ENCODE results near the gene TSPEAR. TPM values are rescaled to one million over a fixed set of nuclear protein-coding genes. Genes with fewer than 3 reads are reported as not detected.

The TSPEAR gene
- total and polyA plus RNA-seq, 5 donors = 0.29 to 4.6 (median 1.4) TPM

DNA sequence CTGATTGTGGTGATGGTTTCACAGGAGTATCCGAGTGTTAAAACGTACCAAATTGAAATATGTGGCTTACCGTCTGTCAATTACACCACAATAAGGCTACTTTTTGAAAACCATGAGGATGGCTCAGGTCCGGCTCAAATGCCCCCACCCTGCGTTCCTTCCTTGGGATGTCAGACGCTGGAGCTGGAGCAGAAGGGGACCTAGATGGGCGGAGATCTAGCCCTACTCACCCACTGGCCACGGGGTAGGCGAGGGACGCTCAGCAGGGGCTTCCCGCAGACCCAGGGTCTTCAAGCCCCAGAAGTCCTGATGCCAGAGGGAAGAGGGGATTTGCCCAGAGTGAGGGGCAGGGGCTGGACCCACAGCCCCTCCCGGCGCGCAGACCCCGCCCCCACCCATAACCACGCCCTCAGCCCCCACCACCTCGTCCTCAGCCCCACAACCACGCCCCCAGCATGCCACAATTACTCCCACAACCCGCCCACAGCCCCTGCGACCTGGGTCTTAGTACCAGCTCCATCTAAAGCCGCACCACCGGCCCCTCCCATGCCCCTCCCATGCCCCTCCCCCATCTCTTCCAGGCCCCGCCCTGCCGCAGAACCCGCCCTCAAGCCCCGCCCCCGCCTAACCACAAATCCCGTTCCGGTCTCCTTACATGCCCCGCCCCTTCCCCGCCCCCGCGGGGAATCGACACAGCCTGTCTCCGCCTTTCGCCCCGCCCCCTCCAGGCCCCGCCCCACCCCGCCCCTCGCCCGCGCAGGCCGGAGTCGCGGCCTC lies 256.4 kb downstream of the TSPEAR start, which contains the start of gene LRRC3:
TSS of gene LRRC3 (plus strand) at position 764 of the 777 bp plus-strand sequence. CDS start 1,135 bp downstream, outside the sequence.
- H3K27me3 ChIP-seq (ENCODE audit: control insufficient read depth, insufficient read depth) = no peaks in the 10 kb centered on the region
- no peaks in the 10 kb centered on the region for H3K4me1 ChIP-seq (ENCODE audit: control insufficient read depth, insufficient read depth, low read length)
- WGBS = 5% methylated on average over 45 of the region's 45 CpGs
- peak within 1 kb of the TSS; percentile 90 for H3K4me3 ChIP-seq (ENCODE audit: low read length)
- H3K9me3 ChIP-seq (ENCODE audit: control insufficient read depth, low read length) = no peaks in the 10 kb centered on the region
- intact Hi-C loops (cut with DNase I) = no loop called here
- H3K27ac ChIP-seq (ENCODE audit: low read length) = no peak within 1 kb of the TSS
- DNase-seq (peak; percentile 93 to 95 (median 94)), ATAC-seq (peak; percentile 80 to 86)

DNA sequence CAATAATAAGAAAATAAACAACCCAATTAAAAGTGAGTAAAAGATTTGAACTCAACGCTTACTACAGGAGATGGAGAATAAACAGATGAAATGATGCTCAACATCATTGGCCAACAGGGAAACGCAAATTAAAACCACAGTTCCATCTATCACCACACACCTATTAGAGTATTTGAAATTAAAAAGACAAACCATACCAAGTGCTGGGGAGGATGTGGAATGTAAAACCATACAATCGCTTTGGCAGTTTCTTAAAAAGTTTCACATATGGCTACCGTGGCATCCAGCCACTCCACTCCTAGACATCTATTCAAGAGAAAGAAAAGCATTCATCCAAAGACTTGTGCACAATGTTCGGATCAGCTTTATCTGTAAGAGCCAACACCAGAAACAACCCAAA lies 257.3 kb downstream of the TSPEAR start:
- Histone ChIP-seq H3K27me3 (ENCODE audit: control insufficient read depth, insufficient read depth) (no peaks in the 10 kb centered on the region), H3K9me3 (ENCODE audit: control insufficient read depth, low read length) (no peaks in the 10 kb centered on the region), H3K4me3 (ENCODE audit: low read length) (no peak overlapping the region), H3K27ac (ENCODE audit: low read length) (no peak overlapping the region), H3K4me1 (ENCODE audit: control insufficient read depth, insufficient read depth, low read length) (no peaks in the 10 kb centered on the region)
- intact Hi-C loops (cut with DNase I) = no loop called here
- DNase-seq (no peak), ATAC-seq (no peak)
- 91% methylated on average over 5 of the region's 5 CpGs for WGBS

DNA sequence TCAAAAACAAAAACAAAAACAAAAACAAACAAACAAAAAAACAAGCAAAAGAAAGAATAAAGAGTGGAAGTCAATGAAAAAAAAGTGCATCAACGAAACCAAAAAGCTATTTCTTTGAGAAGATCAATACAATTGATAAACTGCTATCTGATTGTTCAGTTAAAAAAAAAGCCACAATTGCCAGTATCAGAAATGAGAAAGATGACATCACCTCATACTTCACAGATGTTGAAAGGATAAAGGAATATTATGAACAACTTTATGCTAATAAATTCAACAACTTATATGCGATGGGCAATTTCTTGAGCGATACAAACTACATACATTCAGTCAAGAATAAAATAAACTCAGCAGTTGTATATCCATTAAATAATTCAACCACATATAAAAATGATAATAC lies 258.3 kb downstream of the TSPEAR start:
- Histone ChIP-seq H3K4me1 (ENCODE audit: control insufficient read depth, insufficient read depth, low read length) (no peaks in the 10 kb centered on the region), H3K4me3 (ENCODE audit: low read length) (no peak overlapping the region), H3K27ac (ENCODE audit: low read length) (no peak overlapping the region), H3K9me3 (ENCODE audit: control insufficient read depth, low read length) (no peaks in the 10 kb centered on the region), H3K27me3 (ENCODE audit: control insufficient read depth, insufficient read depth) (no peaks in the 10 kb centered on the region)
- intact Hi-C loops (cut with DNase I) = no loop called here
- no peak for DNase-seq
- 94% methylated on average over 3 of the region's 3 CpGs for WGBS
- ATAC-seq = no peak

- intact Hi-C loops (cut with DNase I) = no loop called here
- ATAC-seq (no peak), DNase-seq (peak in 1 of 3 donors; percentile 29)
- no peak overlapping the region for H3K4me3 ChIP-seq (ENCODE audit: low read length)
- no peak overlapping the region for H3K27ac ChIP-seq (ENCODE audit: low read length)
- no peaks in the 10 kb centered on the region for H3K27me3 ChIP-seq (ENCODE audit: control insufficient read depth, insufficient read depth)
- no peaks in the 10 kb centered on the region for H3K4me1 ChIP-seq (ENCODE audit: control insufficient read depth, insufficient read depth, low read length)
- H3K9me3 ChIP-seq (ENCODE audit: control insufficient read depth, low read length) = no peaks in the 10 kb centered on the region
- WGBS = 81% methylated on average over 14 of the region's 14 CpGs
Observed at GRCh38 chr21:44450999-44451398, 260.4 kb downstream of the TSPEAR start.

DNA sequence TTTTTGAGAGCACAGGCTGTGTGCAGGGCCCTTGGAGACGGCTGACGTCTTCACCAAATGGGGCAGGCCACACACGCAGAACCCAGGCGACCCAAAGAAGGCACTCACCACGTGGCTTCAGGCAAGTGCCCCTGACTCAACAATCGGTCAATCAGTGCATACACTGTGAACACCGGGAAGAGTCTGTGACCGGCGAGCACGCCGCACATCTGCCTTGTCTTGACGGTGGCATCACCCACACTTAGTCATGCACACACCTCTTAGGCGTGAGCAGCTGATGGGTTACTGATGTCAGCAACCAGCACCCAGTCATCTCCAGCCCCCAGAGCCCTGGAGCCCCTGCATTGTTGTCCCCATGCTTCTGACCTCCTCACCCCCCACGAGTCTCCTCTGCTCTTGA lies 261.0 kb downstream of the TSPEAR start:
- no peaks in the 10 kb centered on the region for H3K27me3 ChIP-seq (ENCODE audit: control insufficient read depth, insufficient read depth)
- ATAC-seq (no peak), DNase-seq (peak in 1 of 3 donors; percentile 25)
- H3K4me1 ChIP-seq (ENCODE audit: control insufficient read depth, insufficient read depth, low read length) = no peaks in the 10 kb centered on the region
- H3K4me3 ChIP-seq (ENCODE audit: low read length) = no peak overlapping the region
- H3K9me3 ChIP-seq (ENCODE audit: control insufficient read depth, low read length) = no peaks in the 10 kb centered on the region
- intact Hi-C loops (cut with DNase I) = no loop called here
- no peak overlapping the region for H3K27ac ChIP-seq (ENCODE audit: low read length)
- 72% methylated on average over 14 of the region's 14 CpGs for WGBS

- intact Hi-C loops (cut with DNase I) = no loop called here
- DNase-seq = peak in 1 of 3 donors; percentile 34
- Histone ChIP-seq H3K9me3 (ENCODE audit: control insufficient read depth, low read length) (no peaks in the 10 kb centered on the region), H3K4me1 (ENCODE audit: control insufficient read depth, insufficient read depth, low read length) (no peaks in the 10 kb centered on the region), H3K27ac (ENCODE audit: low read length) (no peak overlapping the region), H3K27me3 (ENCODE audit: control insufficient read depth, insufficient read depth) (no peaks in the 10 kb centered on the region), H3K4me3 (ENCODE audit: low read length) (no peak overlapping the region)
- 61% methylated on average over 28 of the region's 28 CpGs for WGBS
- ATAC-seq = peak; percentile 16 to 45
Observed at GRCh38 chr21:44449473-44450363, 261.7 kb downstream of the TSPEAR start.

- Histone ChIP-seq H3K4me1 (ENCODE audit: control insufficient read depth, insufficient read depth, low read length) (no peaks in the 10 kb centered on the region), H3K27me3 (ENCODE audit: control insufficient read depth, insufficient read depth) (no peaks in the 10 kb centered on the region), H3K27ac (ENCODE audit: low read length) (no peak overlapping the region), H3K4me3 (ENCODE audit: low read length) (no peak overlapping the region), H3K9me3 (ENCODE audit: control insufficient read depth, low read length) (no peaks in the 10 kb centered on the region)
- ATAC-seq = no peak
- intact Hi-C loops (cut with DNase I) = no loop called here
- WGBS = 47% methylated on average over 13 of the region's 13 CpGs
- DNase-seq = peak in 1 of 3 donors; percentile 39
Observed at GRCh38 chr21:44448651-44449131, 262.7 kb downstream of the TSPEAR start.

Other genes with a start within 250 kb of the TSPEAR start
- not detected for gene KRTAP10-1, start 171.4 kb downstream of the TSPEAR start, total RNA-seq
- gene KRTAP10-1, start 171.4 kb downstream of the TSPEAR start, polyA plus RNA-seq = not detected
- not detected for gene KRTAP10-2, start 160.1 kb downstream of the TSPEAR start, total RNA-seq
- 0.11 TPM for gene KRTAP10-2, start 160.1 kb downstream of the TSPEAR start, polyA plus RNA-seq
- gene KRTAP10-3, start 152.8 kb downstream of the TSPEAR start, total RNA-seq = not detected
- not detected for gene KRTAP10-3, start 152.8 kb downstream of the TSPEAR start, polyA plus RNA-seq
- gene KRTAP10-4, start 137.8 kb downstream of the TSPEAR start, total RNA-seq = not detected
- not detected for gene KRTAP10-4, start 137.8 kb downstream of the TSPEAR start, polyA plus RNA-seq
- gene KRTAP10-5, start 131.0 kb downstream of the TSPEAR start, total RNA-seq = not detected
- not detected for gene KRTAP10-5, start 131.0 kb downstream of the TSPEAR start, polyA plus RNA-seq
- gene KRTAP10-6, start 119.1 kb downstream of the TSPEAR start, total RNA-seq = not detected
- gene KRTAP10-6, start 119.1 kb downstream of the TSPEAR start, polyA plus RNA-seq = not detected
- gene KRTAP10-7, start 111.0 kb downstream of the TSPEAR start, total RNA-seq = not detected
- not detected for gene KRTAP10-7, start 111.0 kb downstream of the TSPEAR start, polyA plus RNA-seq
- not detected for gene KRTAP10-8, start 99.5 kb downstream of the TSPEAR start, total RNA-seq
- gene KRTAP10-8, start 99.5 kb downstream of the TSPEAR start, polyA plus RNA-seq = not detected
- not detected for gene KRTAP10-9, start 84.5 kb downstream of the TSPEAR start, total RNA-seq
- not detected for gene KRTAP10-9, start 84.5 kb downstream of the TSPEAR start, polyA plus RNA-seq
- not detected for gene KRTAP10-10, start 74.2 kb downstream of the TSPEAR start, total RNA-seq
- not detected for gene KRTAP10-10, start 74.2 kb downstream of the TSPEAR start, polyA plus RNA-seq
- gene KRTAP10-11, start 65.2 kb downstream of the TSPEAR start, total RNA-seq = not detected
- gene KRTAP10-11, start 65.2 kb downstream of the TSPEAR start, polyA plus RNA-seq = not detected
- gene KRTAP12-4, start 56.9 kb downstream of the TSPEAR start, total RNA-seq = not detected
- not detected for gene KRTAP12-4, start 56.9 kb downstream of the TSPEAR start, polyA plus RNA-seq
- not detected for gene KRTAP12-3, start 53.6 kb downstream of the TSPEAR start, total RNA-seq
- gene KRTAP12-3, start 53.6 kb downstream of the TSPEAR start, polyA plus RNA-seq = not detected
- gene KRTAP12-2, start 44.6 kb downstream of the TSPEAR start, total RNA-seq = not detected
- not detected for gene KRTAP12-2, start 44.6 kb downstream of the TSPEAR start, polyA plus RNA-seq
- not detected for gene KRTAP12-1, start 29.4 kb downstream of the TSPEAR start, total RNA-seq
- not detected for gene KRTAP12-1, start 29.4 kb downstream of the TSPEAR start, polyA plus RNA-seq
- gene KRTAP10-12, start 14.4 kb downstream of the TSPEAR start, total RNA-seq = not detected
- gene KRTAP10-12, start 14.4 kb downstream of the TSPEAR start, polyA plus RNA-seq = not detected
- gene UBE2G2, start 90.2 kb upstream of the TSPEAR start, total RNA-seq = 10 to 100 TPM; 57.0 to 69.8 (median 64.7) TPM
- 39.6 TPM for gene UBE2G2, start 90.2 kb upstream of the TSPEAR start, polyA plus RNA-seq
- gene SUMO3, start 106.5 kb upstream of the TSPEAR start, total RNA-seq = 10 to 100 TPM; 74.4 to 87.8 (median 84.1) TPM
- gene SUMO3, start 106.5 kb upstream of the TSPEAR start, polyA plus RNA-seq = 53.3 TPM
- gene PTTG1IP, start 162.1 kb upstream of the TSPEAR start, total RNA-seq = 100 to 1,000 TPM; 192 to 206 (median 197) TPM
- 172 TPM for gene PTTG1IP, start 162.1 kb upstream of the TSPEAR start, polyA plus RNA-seq
- 10 to 100 TPM; 19.1 to 46.5 (median 33.7) TPM for gene ITGB2, start 209.3 kb upstream of the TSPEAR start, total RNA-seq
- gene ITGB2, start 209.3 kb upstream of the TSPEAR start, polyA plus RNA-seq = 11.9 TPM
- gene SLX9, start 228.5 kb upstream of the TSPEAR start, total RNA-seq = 10 to 100 TPM; 19.2 to 26.5 (median 24.1) TPM
- gene SLX9, start 228.5 kb upstream of the TSPEAR start, polyA plus RNA-seq = 25.1 TPM